ENCODE data around the gene B3GNT3. TPM values are rescaled to one million over a fixed set of nuclear protein-coding genes. Genes with fewer than 3 reads are reported as not detected.

Gene B3GNT3
- total and polyA plus RNA-seq, 9 of the 15 experiments (the other 6 are each of a cell fraction or from before 2014, with no cell fraction given) = 0.06 to 0.11 (median 0.07) TPM; not detected in 6

GRCh38 chr19:17859533-17860330 lies 64.8 kb downstream of the B3GNT3 start, which contains the start of gene RPL18A (continued):
- TF ChIP-seq ZNF431 (CRISPR knock-in tag; IDR thresholded peaks at IDR 0.05) = peak; percentile 32; the same call in 1 of the 2 replicates
- TF ChIP-seq, protein P1, sequence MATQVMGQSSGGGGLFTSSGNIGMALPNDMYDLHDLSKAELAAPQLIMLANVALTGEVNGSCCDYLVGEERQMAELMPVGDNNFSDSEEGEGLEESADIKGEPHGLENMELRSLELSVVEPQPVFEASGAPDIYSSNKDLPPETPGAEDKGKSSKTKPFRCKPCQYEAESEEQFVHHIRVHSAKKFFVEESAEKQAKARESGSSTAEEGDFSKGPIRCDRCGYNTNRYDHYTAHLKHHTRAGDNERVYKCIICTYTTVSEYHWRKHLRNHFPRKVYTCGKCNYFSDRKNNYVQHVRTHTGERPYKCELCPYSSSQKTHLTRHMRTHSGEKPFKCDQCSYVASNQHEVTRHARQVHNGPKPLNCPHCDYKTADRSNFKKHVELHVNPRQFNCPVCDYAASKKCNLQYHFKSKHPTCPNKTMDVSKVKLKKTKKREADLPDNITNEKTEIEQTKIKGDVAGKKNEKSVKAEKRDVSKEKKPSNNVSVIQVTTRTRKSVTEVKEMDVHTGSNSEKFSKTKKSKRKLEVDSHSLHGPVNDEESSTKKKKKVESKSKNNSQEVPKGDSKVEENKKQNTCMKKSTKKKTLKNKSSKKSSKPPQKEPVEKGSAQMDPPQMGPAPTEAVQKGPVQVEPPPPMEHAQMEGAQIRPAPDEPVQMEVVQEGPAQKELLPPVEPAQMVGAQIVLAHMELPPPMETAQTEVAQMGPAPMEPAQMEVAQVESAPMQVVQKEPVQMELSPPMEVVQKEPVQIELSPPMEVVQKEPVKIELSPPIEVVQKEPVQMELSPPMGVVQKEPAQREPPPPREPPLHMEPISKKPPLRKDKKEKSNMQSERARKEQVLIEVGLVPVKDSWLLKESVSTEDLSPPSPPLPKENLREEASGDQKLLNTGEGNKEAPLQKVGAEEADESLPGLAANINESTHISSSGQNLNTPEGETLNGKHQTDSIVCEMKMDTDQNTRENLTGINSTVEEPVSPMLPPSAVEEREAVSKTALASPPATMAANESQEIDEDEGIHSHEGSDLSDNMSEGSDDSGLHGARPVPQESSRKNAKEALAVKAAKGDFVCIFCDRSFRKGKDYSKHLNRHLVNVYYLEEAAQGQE (IDR thresholded peaks at IDR 0.05; ENCODE audit: borderline replicate concordance) = peak; percentile 86
- TF ChIP-seq, protein P1 (CRISPR knock-in tag; IDR thresholded peaks at IDR 0.05; ENCODE audit: low read depth) = 0 out of 2 replicates have a peak, but pooled peaks have one; percentile 56
- peak; percentile 53; the same call in 1 of the 2 replicates for TF ChIP-seq ZBED1 (IDR thresholded peaks at IDR 0.05)
- TF ChIP-seq HOMEZ (CRISPR knock-in tag; IDR thresholded peaks at IDR 0.05) = 0 out of 2 replicates have a peak, but pooled peaks have one; percentile 58
- TF ChIP-seq MITF (IDR thresholded peaks at IDR 0.05) = peak; percentile 18; the same call in 1 of the 2 replicates
- TF ChIP-seq WHSC1 (IDR thresholded peaks at IDR 0.05; ENCODE audit: low read length) = no peak
- TF ChIP-seq ZBTB17 (CRISPR knock-in tag; IDR thresholded peaks at IDR 0.05) = no peak
- TF ChIP-seq CAMTA2 (CRISPR knock-in tag; conservative IDR thresholded peaks at IDR 0.05) = peak; percentile 80; the same call in 1 of the 2 replicates
- no peak for TF ChIP-seq HDAC6 (IDR thresholded peaks at IDR 0.05; ENCODE audit: low read depth, low read length)
- TF ChIP-seq MTA2 (IDR thresholded peaks at IDR 0.05; ENCODE audit: low read depth) = no peak
- TF ChIP-seq EZH2 (IDR thresholded peaks at IDR 0.05; ENCODE audit: borderline replicate concordance, low read depth, low read length) = no peak
- TF ChIP-seq MAFG (tag; conservative IDR thresholded peaks at IDR 0.05) = no peak
- no peak for TF ChIP-seq CHD4 (IDR thresholded peaks at IDR 0.05; ENCODE audit: insufficient read depth, insufficient replicate concordance, low read depth, low read length, poor library complexity, severe bottlenecking)
- no peak for TF ChIP-seq ELF4 (CRISPR knock-in tag; IDR thresholded peaks at IDR 0.05)
- TF ChIP-seq ZNF133 (CRISPR knock-in tag; IDR thresholded peaks at IDR 0.05) = no peak
- peak; percentile 97 for TF ChIP-seq TAF9B (IDR thresholded peaks at IDR 0.05; ENCODE audit: partially characterized antibody)

All from K562 (cell line).